ENCODE data around the gene SCIN. TPM values are rescaled to one million over a fixed set of nuclear protein-coding genes. Genes with fewer than 3 reads are reported as not detected.

SCIN gene
- total RNA-seq, 2 donors from 2014 or later, result 0.29 to 0.79 TPM

DNA sequence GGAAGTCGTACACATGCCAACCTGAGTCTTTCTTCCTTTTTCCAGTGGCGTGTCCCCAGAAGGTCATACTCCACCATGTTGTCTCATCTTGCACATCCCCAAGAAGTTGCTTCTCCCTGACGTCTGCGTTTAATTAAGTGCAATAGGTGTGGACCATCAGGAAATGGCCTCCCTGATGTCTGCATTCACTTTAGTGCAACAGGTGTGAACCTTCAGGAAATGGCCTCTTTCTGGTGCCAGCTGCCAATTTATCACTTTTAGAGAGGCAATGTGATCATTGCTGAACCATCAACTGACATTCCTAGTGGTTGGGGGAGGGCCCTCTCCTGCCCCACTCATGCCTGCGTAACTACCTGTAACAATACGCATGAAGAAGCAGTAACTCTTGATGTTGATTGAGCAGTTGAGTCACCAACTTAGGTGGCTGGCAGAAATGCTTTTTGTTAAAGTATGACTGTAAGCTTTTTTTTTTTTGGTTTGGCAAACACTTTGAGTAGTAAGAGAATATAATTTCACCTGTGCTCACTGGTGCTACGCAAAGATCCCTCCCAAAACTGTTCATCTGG lies 25.8 kb downstream of the SCIN start:
- DNase-seq (ENCODE audit: low spot score), result no peak
- intact Hi-C loops (cut with DNase I), result no loop called here

DNA sequence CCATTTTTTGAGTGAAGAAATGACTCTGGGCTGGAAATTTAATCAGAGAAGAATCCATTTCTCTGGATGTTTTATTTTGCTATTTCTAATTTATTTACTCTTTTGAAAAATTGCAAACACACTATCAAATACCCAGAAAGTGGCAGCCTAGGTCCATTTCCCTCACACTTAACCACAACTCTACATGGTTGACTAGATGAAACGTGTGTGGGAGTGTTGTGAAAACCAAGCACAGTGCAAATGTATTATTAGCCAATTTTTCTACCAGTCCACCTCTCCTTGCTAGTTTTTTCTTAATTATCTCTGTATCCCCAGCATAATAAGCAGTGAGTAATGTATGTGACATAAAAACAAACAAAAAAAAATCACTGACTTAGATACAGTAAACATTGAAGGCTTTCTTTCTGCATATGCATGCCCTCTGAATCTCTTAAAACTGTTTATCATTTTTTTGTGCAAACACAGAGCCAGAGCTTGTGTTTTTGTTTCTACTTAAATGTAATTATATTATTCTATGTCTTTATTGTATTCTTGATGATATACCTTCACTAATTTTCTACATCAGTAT lies 30.9 kb downstream of the SCIN start:
- no peak for DNase-seq (ENCODE audit: low spot score)
- intact Hi-C loops (cut with DNase I), result no loop called here

DNA sequence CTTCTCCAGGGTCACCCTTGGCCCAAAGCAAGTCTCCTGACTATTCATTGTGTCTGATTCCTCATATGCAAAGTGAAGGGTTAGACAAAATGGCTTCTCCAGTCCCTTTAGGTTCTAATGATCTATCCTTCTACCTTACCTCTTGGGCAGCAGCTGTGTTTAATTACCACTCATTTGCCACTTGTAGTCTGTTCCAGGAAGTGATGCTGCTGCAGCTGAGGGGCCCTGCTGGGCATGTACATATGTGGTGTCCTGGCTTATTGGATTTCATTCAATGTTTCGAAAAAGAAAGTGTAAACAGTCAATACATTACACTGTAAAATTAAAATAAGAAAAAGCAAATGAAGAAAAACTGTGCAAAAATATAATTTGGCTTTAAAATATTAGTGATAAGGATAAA lies 36.6 kb downstream of the SCIN start:
- no peak for DNase-seq (ENCODE audit: low spot score)
- intact Hi-C loops (cut with DNase I), result no loop called here

DNA sequence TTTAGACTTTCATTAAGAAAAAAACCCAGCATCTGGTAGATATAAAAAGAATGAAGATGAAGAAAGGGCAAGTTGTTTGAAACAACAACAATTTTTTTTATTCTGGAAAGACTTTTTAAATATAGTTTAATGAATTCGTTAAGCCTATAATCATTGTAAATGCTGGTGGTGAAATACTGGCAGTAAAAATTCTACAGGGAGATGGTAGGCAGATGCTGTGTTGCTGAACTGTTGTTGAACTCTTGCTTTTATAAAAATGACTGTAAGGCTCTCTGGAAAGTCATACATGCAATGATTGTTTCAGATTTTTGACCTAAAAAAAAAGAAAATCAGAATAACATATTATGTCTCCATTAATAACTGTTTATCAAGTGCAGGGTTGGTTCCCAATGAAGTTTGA lies 39.0 kb downstream of the SCIN start:
- intact Hi-C loops (cut with DNase I), result no loop called here
- DNase-seq (ENCODE audit: low spot score), result no peak

DNA sequence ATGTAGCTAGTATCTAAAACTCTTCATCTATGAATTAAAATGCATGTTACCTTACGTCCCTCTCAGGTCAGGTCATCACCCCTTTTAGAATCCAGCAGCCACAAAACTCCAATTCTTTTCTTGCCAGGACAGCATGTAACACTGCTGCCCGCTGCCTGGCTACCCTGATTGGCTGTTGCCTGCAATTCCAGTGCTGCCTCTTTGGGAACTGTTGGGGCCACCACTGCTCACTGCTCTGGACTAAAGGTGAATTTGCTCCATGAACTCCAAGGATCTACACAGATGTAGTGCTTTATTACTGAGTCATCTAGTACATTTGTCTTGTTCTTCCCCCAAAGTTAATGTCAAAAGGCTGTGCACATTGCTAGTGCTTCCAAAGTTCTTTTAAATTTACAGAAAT lies 40.4 kb downstream of the SCIN start:
- intact Hi-C loops (cut with DNase I), result no loop called here
- no peak for DNase-seq (ENCODE audit: low spot score)

DNA sequence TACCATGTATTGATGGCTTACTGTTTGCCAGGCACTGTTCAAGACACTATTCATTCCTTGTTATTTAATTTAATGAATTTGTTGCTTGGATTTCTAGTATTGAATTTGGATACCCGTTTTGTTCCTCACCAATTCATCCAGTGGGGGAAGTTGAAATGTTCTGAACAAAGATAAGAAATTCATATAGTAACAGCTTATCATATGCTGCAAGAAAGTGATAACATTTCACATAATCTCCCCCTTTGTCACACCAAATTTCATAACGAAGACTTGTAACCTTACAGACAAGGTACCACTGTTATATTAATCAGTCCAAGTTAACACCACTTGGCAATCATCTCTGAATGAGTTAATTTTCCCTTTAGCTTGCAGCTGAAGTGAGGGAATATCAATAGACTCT lies 42.1 kb downstream of the SCIN start:
- intact Hi-C loops (cut with DNase I), result no loop called here
- no peak for DNase-seq (ENCODE audit: low spot score)

DNA sequence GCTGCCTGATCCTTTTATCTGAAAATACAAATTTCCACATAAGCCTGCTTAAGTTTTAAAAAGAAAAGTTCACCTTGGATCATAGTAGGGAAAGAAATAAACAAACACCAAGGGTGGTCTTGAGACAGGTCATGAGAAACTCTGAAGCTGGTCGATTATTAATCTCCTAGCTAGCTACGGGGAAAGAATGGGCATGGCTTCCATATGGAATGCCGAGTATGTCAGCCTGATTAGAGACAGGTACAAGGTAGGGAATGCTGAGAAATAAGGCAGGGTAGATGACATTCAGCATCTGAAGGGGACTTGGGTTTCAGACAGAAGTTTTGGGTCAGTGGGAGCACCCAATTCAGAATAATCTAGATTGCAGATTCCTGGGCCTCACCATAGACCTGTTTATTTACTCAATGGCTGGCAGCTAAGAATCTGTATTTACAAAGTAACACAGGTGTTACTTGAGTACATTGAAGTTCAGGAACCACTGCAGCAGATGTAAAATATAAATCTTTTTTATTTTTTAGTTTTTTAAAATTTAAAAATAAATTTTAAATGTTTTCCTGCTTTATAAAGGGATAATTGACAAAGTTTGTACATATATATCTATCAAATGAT lies 49.0 kb downstream of the SCIN start:
- DNase-seq (ENCODE audit: low spot score), result no peak
- intact Hi-C loops (cut with DNase I), result no loop called here

DNA sequence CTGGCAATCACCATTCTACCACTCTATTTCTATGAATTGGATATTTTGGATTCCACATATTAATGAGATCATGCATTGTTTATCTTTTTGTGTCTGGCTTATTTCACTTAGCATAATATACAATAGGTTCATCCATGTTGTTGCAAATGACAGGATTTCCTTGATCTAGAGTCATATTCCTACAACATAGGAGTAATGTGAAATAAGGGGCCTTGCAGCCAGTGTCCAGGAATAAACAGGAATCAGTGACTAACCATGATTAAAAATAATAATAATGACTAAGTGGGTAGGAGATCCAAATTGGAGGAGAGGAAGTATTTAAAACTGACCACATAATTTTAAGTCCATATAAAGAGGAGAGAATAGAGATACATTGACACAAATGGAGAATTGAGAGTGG lies 49.9 kb downstream of the SCIN start:
- intact Hi-C loops (cut with DNase I), result no loop called here
- DNase-seq (ENCODE audit: low spot score), result no peak

DNA sequence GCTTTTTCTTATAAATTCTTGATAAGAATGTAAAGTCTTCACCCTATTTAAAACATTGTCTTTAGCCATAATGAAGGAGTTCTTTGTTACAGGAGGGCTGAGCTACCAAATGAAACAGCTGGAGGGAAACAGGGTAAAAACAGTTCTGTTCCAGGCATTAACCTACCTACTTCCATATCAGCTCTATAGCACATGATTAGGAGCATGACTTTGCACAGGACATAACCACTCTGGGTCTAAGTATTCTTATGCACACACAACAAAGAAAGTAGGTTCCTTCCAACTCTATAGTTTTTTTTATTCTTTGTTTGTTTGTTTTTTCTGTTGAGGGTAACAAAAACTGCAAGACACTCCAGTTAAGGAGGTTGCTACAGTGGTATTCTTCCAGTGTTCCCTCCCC lies 52.7 kb downstream of the SCIN start:
- DNase-seq (ENCODE audit: low spot score), result no peak
- intact Hi-C loops (cut with DNase I), result no loop called here

DNA sequence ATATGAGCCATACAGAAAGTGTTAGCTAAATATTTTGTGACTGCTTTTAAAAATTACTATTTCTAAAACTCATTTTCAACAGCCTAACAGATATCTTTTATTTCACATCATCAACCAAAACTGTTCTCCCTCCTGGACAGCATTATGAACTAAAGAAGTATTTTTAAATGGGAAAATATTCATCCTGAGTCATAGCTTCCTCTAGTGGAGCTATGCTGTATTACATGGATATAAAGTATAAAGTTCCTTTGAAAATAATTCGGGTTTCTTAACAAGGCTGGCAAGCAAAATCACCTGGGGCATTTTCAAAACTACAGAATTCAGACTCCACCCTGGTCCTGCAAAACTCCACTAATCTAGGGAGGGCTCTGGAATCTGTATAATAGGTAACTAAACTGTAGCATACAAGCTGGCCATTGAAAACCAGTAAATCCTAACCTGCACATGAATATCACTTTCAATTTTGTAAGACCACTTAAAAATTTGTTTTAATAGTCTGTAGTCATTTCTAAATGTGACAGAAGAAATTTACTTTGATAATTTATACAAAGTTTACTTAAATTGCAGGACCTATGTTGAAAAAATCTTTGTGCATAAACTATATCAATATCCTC lies 53.5 kb downstream of the SCIN start:
- intact Hi-C loops (cut with DNase I), result no loop called here
- DNase-seq (ENCODE audit: low spot score), result no peak

DNA sequence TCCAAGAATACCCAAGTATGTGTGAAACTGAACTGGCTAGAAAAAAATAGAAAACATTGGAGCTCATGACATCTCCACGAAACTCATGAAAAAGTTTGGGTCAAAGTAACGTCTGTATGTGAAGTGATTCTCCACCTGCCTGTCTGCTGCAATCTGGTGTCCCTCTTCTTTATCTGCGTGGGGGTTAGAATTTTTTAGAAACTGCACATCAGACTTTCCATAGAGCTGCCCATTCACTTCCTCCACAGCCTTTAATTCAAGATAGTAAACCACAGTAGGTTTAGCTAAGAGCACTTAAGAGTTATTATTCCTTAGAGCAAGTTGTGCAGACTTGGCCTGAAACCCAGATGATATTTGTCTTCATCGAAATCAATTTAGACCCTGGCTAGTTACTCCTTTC lies 55.3 kb downstream of the SCIN start:
- DNase-seq (ENCODE audit: low spot score), result no peak
- intact Hi-C loops (cut with DNase I), result no loop called here

DNA sequence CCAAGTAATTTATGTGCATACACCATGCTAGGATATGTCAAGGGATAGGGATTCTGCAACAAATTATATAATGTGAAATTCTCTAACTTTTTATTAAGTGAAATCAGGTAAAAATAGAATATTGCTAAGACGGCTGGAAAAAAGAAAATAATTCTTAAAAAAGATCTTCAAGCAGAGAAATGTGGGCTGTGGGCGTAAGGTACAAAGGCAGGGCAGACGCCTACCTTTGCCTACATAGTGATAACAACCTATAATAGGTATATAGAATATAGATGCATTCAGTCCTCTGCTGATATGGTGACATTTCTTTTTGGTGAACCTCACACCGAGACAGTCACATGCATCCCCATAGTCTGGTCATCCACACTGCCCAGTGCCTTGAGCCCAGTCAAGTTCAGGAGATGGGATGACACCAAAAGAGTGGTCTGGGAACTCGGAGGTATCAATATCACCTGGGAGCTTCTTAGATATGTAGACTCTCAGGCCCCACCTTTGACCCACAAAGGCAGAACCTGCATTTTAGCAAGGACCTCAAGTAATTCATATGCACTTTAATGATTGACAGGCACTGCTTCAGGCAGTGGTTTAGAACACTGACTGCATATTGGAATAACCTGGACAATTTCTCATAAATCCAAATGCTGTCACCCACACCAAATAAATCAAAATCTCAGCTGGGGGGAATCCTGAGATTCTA lies 59.4 kb downstream of the SCIN start:
- intact Hi-C loops (cut with DNase I), result no loop called here
- DNase-seq (ENCODE audit: low spot score), result no peak

DNA sequence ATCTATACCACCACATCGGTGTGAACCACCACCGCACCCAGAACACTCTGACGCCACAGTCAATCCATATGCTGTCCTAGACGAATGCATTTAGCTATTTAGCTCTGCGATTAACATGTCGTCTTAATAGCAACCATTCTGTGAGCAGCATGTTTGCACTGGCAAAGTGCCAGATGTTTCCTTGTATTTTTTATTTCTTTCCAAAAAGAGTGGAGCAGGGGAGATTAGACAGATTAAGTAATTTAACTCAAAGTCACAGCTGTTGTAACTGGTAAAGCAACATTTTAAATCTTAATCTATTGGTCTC lies 59.9 kb downstream of the SCIN start:
- intact Hi-C loops (cut with DNase I), result no loop called here
- DNase-seq (ENCODE audit: low spot score), result no peak

DNA sequence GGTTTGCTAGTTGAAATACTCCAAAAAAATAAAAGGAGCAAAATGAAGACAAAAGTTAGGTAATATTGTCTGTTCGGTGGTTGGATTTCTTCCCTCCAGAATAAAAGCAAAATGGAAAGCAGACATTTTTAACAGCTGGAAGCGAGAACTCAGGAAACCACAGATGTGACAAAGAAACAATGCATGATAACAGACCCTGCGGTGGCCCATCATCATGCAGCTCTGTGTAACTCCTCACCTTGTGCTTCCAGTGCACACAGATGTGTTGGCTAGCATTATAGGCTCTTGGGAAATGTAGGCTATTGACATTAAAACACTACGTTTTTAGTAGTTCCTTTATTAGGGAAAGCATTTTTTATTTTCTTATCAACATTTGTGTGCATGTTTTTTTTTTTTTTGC lies 63.1 kb downstream of the SCIN start:
- intact Hi-C loops (cut with DNase I), result no loop called here

DNA sequence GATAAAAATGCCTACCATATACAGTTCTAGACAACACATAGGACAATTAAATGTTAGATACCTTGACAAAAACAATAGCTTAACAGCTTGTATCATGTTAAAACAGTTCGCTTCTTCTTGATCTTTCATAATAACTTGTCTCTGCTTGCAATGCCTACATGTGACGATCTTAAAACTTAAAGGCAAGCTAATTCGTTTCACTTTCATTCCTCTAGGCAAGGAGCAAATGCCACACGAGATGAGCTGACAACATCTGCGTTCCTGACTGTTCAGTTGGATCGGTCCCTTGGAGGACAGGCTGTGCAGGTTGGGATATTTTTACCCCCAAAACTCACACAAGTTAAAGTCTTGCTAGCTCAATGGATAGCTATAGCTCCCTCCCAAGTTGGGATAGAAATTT lies 65.3 kb downstream of the SCIN start:
- intact Hi-C loops (cut with DNase I), result loop anchor here in 1 of 2 donors (5.0 kb wide), 1 partner anchor 631 kb away; no protein-coding TSS in a partner anchor
- DNase-seq (ENCODE audit: low spot score), result no peak

More for the DNA sequence above, 63.1 kb downstream of the SCIN start:
- DNase-seq (ENCODE audit: low spot score), result no peak

DNA sequence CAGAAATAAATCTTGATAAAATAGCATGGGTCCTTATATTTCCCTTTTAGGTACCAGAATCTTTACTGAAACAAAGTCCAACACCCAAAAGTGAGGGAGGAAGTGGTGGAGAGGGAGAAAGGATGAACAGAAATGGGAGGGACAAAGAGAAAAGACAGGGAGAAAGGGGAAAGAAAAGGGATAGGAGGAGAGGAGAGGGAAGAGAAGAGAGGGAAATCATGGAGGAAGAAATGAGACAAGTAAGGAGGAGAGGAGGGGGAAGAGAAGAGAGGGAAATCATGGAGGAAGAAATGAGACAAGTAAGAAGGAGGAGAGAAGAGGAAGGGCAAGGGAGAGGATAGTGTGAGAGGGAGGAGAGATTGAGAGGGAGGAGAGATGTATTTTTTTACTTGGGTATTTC lies 66.8 kb downstream of the SCIN start:
- DNase-seq (ENCODE audit: low spot score), result no peak
- intact Hi-C loops (cut with DNase I), result loop anchor here in 1 of 2 donors (5.0 kb wide), 1 partner anchor 630 kb away; no protein-coding TSS in a partner anchor

DNA sequence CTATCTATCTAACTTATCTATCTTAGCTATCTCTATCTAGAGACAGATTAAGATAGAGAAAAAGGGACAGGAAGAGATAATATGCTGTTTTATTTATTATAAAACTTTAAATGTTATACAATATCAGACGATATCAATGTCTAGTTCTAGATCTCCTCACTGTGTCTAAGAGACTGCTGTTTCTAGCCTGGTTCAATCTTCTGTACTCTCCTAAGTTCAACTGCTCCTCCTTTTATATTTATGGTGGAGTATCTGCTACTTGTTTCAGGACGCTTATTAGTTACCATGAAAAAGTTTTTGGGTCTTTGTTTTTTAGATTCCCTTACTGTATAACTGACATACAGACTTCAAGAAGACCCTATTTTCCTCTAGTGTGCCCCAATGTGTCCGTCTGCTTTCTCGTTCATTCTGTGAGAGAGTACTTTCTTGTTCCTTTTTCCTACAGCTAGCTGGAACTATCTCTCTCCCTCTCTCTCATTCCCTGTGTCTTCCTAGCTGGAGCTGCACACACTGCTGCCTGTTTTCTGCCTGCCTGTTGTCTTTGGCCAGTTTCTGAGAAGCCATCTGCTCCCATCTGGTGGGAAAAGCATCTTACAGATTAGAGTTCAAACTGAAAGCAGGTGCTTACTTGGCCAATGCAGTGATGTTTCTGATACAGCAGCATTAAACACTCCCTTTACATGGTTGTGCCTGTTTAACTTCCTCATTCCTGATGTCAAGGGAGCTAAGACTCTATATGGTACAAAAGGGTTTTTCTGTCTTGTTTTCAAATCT lies 67.5 kb downstream of the SCIN start:
- DNase-seq (ENCODE audit: low spot score), result no peak
- intact Hi-C loops (cut with DNase I), result loop anchor here (2.0 to 5.0 kb wide), 2 partner anchors 621 to 629 kb away; no protein-coding TSS in a partner anchor

DNA sequence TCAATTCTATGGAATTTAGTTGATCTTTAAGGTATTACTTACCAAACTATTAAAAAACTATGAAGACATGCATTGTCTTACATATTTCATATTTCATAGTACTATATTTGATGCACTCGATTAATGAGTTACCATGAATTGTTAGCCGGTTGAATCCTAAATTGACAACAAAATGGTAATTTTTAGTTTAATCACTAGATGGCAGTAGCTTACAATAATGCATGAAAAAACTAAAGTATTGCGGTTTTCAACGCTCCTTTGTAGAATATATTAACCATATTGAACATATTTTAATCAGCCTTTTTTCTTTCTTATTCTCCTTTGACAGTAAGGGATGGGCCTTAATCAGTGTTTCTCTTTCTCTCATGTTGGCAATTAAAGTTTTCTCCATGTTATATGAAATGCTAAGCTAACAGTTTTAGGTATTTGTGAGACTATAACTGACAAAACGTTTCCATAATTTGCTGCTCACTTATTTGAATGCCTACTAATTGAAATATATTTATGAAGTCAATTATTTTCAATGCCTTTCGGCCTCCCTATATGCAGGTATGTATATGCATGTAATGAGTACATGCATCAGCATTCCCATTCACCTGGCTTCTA lies 68.4 kb downstream of the SCIN start:
- no peak for DNase-seq (ENCODE audit: low spot score)
- intact Hi-C loops (cut with DNase I), result loop anchor here (2.0 to 5.0 kb wide), 2 partner anchors 620 to 628 kb away; no protein-coding TSS in a partner anchor
